Measurements from ENCODE around the gene FLRT2. TPM values are rescaled to one million over a fixed set of nuclear protein-coding genes. Genes with fewer than 3 reads are reported as not detected.

The FLRT2 gene
- total and polyA plus RNA-seq, 9 of the 15 experiments (the other 6 are each of a cell fraction or from before 2014, with no cell fraction given): 0.02 TPM; not detected in 8

DNA sequence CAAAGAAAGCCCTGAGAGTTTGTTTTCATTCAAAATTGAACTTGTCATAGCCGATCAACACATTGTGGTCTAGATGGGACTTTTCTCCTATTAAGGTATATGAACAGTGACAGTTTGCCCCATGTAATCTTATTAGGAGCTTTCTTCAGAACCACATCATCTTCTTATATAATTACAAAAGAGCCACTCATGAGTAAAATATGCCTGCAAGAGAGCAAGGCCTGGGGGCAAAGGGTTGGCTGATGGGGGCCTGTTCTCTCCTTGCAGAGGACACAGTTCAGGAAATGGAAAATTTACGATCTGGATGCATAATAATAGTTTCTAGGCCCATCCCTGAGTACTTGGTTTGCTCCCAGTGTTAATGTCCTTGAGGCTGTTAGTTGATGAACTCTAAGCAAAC is 87.8 kb downstream of the FLRT2 start:
- ChIA-PET POLR2A (no interaction called here), CTCF (ENCODE audit: low intra/inter-chr PET ratio) (no interaction called here)
- in situ Hi-C loops (cut with MboI): no loop called here
- Histone ChIP-seq H3K27me3 (ENCODE audit: control insufficient read depth in 2 of 2, insufficient read depth in 2 of 2, low read length in 2 of 2) (no peaks in the 10 kb centered on the region), H3K79me2 (ENCODE audit: control insufficient read depth, insufficient read depth, low read length) (no peaks in the 10 kb centered on the region), H4K20me1 (replicated peaks; ENCODE audit: control insufficient read depth, insufficient read depth, low read length) (no peaks in the 10 kb centered on the region), H3K9ac (ENCODE audit: insufficient read depth in 1 of 2, low read depth in 2 of 2, low read length in 2 of 2) (no peak overlapping the region), H3K9me1 (ENCODE audit: control insufficient read depth, insufficient read depth, low read length) (no peaks in the 10 kb centered on the region), H3K4me1 (replicated peaks in 1 of 2; ENCODE audit: control insufficient read depth in 2 of 2, insufficient read depth in 2 of 2, low read length in 2 of 2) (no peaks in the 10 kb centered on the region), H3K4me3 (no peak overlapping the region), H3K27ac (ENCODE audit: extremely low read depth, low read depth, low read length) (no peak overlapping the region), H2AFZ (ENCODE audit: low read depth, low read length) (no peak overlapping the region), H3K4me2 (ENCODE audit: insufficient read depth, low read length) (no peak overlapping the region), H3K9me3 (replicated peaks; ENCODE audit: control insufficient read depth, insufficient read depth, low read depth, low read length) (no peaks in the 10 kb centered on the region), H3K36me3 (ENCODE audit: control insufficient read depth, insufficient read depth, low read length) (no peaks in the 10 kb centered on the region)
- no peak for ATAC-seq
- WGBS (ENCODE audit: insufficient coverage, low coverage, missing lambda C conversion rate): 0% methylated on average over 1 of the region's 2 CpGs
- DNase-seq (ENCODE audit: extremely low read depth in 1 of 4, low spot score in 3 of 4): no peak
- intact Hi-C loops (cut with micrococcal nuclease): no loop called here
- no TSS peak for BruUV-seq (replicated peaks)
- no peak for FAIRE-seq
- TF ChIP-seq ZNF282 (CRISPR knock-in tag; IDR thresholded peaks at IDR 0.05) (no peak), SRSF1 (IDR thresholded peaks at IDR 0.05; ENCODE audit: low read depth, low read length) (no peak), TCF7L2 (IDR thresholded peaks at IDR 0.05; ENCODE audit: low read depth, low read length) (no peak)
- TF ChIP-seq, protein P1, sequence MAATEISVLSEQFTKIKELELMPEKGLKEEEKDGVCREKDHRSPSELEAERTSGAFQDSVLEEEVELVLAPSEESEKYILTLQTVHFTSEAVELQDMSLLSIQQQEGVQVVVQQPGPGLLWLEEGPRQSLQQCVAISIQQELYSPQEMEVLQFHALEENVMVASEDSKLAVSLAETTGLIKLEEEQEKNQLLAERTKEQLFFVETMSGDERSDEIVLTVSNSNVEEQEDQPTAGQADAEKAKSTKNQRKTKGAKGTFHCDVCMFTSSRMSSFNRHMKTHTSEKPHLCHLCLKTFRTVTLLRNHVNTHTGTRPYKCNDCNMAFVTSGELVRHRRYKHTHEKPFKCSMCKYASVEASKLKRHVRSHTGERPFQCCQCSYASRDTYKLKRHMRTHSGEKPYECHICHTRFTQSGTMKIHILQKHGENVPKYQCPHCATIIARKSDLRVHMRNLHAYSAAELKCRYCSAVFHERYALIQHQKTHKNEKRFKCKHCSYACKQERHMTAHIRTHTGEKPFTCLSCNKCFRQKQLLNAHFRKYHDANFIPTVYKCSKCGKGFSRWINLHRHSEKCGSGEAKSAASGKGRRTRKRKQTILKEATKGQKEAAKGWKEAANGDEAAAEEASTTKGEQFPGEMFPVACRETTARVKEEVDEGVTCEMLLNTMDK (IDR thresholded peaks at IDR 0.05; ENCODE audit: borderline replicate concordance, insufficient read depth, low read depth, low read length, poor library complexity, severe bottlenecking): no peak

DNA sequence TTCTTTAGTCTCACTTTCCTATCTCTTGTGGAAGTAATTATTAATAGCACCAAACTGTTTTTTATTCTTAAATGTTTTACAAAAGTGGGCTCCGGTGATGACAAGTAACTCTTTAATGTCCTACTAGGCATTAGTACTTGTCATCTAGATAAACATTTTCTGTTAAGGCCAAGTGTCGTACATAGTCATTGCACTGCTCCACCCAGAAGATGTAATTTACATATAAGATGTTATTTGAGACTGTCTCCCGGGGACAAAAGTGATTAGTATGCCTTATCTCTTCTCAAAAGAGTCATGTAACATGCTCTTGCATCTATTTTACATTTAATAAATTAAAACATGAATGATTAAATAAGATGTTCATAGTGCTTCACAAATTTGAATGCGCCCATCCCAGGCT is 88.4 kb downstream of the FLRT2 start:
- ATAC-seq (no peak), DNase-seq (ENCODE audit: extremely low read depth in 1 of 4, low spot score in 3 of 4) (no peak), FAIRE-seq (no peak)
- H2AFZ ChIP-seq (ENCODE audit: low read depth, low read length): no peak overlapping the region
- BruUV-seq (replicated peaks): no TSS peak
- H3K27me3 ChIP-seq (ENCODE audit: control insufficient read depth in 2 of 2, insufficient read depth in 2 of 2, low read length in 2 of 2): no peaks in the 10 kb centered on the region
- WGBS (ENCODE audit: insufficient coverage, low coverage, missing lambda C conversion rate): 0% methylated on average over 4 of the region's 4 CpGs
- intact Hi-C loops (cut with micrococcal nuclease) (no loop called here), in situ Hi-C loops (cut with MboI) (no loop called here)
- H3K9ac ChIP-seq (ENCODE audit: insufficient read depth in 1 of 2, low read depth in 2 of 2, low read length in 2 of 2): no peak overlapping the region
- POLR2A ChIA-PET: no interaction called here
- no peak overlapping the region for H3K27ac ChIP-seq (ENCODE audit: extremely low read depth, low read depth, low read length)
- CTCF ChIA-PET (ENCODE audit: low intra/inter-chr PET ratio): no interaction called here
- no peaks in the 10 kb centered on the region for H3K9me3 ChIP-seq (replicated peaks; ENCODE audit: control insufficient read depth, insufficient read depth, low read depth, low read length)
- H3K36me3 ChIP-seq (ENCODE audit: control insufficient read depth, insufficient read depth, low read length): no peaks in the 10 kb centered on the region
- H3K9me1 ChIP-seq (ENCODE audit: control insufficient read depth, insufficient read depth, low read length): no peaks in the 10 kb centered on the region
- H3K4me3 ChIP-seq: no peak overlapping the region
- no peak overlapping the region for H3K4me2 ChIP-seq (ENCODE audit: insufficient read depth, low read length)
- no peaks in the 10 kb centered on the region for H3K79me2 ChIP-seq (ENCODE audit: control insufficient read depth, insufficient read depth, low read length)
- no peaks in the 10 kb centered on the region for H4K20me1 ChIP-seq (replicated peaks; ENCODE audit: control insufficient read depth, insufficient read depth, low read length)
- no peak for TF ChIP-seq TEAD2 (tag; IDR thresholded peaks at IDR 0.05)
- TF ChIP-seq ZNF24 (IDR thresholded peaks at IDR 0.05): no peak
- TF ChIP-seq, protein P2, sequence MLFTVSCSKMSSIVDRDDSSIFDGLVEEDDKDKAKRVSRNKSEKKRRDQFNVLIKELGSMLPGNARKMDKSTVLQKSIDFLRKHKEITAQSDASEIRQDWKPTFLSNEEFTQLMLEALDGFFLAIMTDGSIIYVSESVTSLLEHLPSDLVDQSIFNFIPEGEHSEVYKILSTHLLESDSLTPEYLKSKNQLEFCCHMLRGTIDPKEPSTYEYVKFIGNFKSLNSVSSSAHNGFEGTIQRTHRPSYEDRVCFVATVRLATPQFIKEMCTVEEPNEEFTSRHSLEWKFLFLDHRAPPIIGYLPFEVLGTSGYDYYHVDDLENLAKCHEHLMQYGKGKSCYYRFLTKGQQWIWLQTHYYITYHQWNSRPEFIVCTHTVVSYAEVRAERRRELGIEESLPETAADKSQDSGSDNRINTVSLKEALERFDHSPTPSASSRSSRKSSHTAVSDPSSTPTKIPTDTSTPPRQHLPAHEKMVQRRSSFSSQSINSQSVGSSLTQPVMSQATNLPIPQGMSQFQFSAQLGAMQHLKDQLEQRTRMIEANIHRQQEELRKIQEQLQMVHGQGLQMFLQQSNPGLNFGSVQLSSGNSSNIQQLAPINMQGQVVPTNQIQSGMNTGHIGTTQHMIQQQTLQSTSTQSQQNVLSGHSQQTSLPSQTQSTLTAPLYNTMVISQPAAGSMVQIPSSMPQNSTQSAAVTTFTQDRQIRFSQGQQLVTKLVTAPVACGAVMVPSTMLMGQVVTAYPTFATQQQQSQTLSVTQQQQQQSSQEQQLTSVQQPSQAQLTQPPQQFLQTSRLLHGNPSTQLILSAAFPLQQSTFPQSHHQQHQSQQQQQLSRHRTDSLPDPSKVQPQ (CRISPR knock-in tag; IDR thresholded peaks at IDR 0.05; ENCODE audit: borderline replicate concordance): no peak
- TF ChIP-seq MEIS2 (IDR thresholded peaks at IDR 0.05; ENCODE audit: partially characterized antibody): no peak
- TF ChIP-seq CREBBP (IDR thresholded peaks at IDR 0.05; ENCODE audit: low read depth, low read length): no peak
- no peaks in the 10 kb centered on the region for H3K4me1 ChIP-seq (replicated peaks in 1 of 2; ENCODE audit: control insufficient read depth in 2 of 2, insufficient read depth in 2 of 2, low read length in 2 of 2)

Measured in K562 (cell line).